NAMALWA (cell line): ENCODE data around the gene CLCA1.

Experiments used
- DNase-seq: peaks from one replicate; pipeline ENCODE4 v3.0.0-alpha.2; 2015; ENCODE audit warnings: low spot score

Gene CLCA1

DNA sequence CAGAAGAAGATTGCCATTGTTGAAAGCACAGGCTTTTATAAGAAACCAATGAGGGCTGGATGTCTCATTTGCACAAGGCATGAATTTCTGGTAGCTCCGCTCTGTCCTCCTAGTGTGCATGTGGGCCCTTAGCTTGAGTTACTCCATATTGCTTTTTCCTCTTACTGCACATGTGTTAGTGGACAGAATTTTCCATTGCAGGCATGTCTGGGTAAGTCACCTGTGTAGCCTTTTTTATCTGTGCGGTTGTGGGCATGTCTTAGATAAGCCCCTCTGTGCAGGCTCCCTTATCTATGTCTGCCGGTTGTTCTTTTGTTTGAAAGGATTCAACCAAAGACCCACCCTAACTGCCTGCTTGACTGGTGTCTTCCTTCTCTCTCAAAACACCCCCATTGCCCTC is 7.2 kb upstream of the CLCA1 start:
- no peak for DNase-seq

GRCh38 chr1:86464819-86465218 is 3.9 kb upstream of the CLCA1 start:
- DNase-seq = no peak

- DNase-seq = no peak
Observed at GRCh38 chr1:86466109-86466844, 2.5 kb upstream of the CLCA1 start.

DNA sequence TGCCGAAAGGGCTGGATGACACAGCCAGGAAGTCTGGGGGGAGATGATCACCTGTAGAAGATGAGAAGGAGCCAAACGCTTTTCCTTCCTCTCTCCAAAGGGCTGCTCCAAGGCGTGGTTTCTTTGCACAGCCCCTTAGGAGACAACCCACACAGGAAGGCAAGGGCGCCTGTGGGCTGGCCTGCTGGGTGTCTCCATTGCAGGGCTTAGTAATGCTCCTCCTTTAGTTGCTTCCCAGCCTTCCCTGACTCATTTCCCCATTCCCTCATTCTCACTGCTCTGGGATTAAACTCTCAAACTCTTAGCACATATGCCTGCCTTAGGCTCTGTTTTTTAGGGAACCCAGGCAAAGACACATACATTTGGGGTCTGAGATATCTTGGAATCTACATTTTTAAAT is 1.7 kb upstream of the CLCA1 start:
- no peak for DNase-seq

DNA sequence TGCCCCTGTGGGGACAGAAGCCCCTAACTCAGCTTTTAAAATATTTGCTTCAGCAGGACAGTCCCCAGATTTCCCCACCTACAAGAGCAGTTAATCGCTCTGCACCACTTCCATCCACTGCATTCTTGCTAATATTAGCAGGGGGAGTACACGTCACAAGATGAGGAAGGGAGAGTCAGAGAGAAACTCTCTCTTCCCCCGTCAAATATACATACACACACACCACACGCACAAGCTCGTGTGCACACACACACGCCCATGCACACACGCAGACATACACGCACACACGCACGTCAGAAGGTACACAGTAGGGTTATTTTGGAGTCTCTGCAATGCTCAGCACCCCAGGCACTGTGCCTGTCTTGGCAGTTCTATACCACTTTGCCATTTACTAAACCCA is 2.1 kb downstream of the CLCA1 start:
- DNase-seq = no peak

- no peak for DNase-seq
Observed at GRCh38 chr1:86471291-86471690, 2.6 kb downstream of the CLCA1 start.

GRCh38 chr1:86472152-86472551 is 3.4 kb downstream of the CLCA1 start:
- no peak for DNase-seq

GRCh38 chr1:86472767-86473166 is 4.0 kb downstream of the CLCA1 start:
- DNase-seq = no peak

DNA sequence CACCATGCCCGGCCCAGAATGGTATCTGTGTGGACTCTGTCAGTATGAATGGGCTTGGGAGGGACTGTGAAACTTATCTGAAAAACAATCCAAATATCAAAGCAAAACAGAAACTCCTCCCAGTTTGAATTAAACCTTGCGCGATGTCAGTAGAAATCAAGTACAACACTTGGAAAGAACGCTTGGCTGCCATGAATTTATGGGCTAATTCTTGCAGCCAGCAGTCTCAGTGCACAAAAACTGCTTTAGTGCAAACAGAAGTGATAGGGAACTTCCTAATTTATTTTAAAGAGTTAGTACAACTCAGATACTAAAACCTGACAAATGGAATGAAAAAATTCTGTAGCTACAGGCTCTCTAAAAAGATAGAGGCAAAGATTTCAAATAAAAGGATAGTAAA is 8.5 kb downstream of the CLCA1 start:
- no peak for DNase-seq

GRCh38 chr1:86477682-86478081 is 9.0 kb downstream of the CLCA1 start:
- no peak for DNase-seq

DNA sequence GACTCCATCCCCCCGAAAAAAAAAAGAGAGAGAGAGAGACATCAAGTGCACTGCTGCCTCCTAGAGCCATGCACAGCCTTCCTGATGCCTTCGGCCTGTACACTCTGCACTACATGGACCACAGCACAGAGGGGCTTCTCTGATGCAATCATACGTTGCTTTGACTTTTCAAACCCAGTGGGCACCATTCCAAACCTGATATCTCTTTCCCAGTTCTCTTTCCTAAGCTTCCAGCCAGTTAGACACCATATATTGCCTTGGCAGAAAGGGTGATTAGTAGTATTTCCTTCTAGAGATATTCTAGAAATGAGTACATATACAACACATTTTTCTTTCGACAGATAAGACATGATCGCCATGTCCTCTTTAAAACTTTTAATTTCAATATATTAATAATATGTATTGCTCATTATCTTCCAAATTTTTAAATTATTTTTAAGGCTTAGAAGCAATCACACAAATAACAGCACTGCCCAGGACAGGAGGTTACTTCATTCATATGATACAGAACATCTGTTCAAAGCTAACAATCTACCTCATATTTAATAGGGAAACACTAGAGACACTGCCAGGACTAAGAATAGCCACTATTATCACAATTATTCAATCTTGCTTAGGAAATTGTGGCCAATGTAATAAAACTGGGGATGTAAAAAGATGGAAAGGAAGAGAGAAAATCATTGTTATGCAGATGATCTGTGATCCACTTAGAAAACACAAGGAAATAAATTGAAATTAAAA is 9.9 kb downstream of the CLCA1 start:
- no peak for DNase-seq

DNA sequence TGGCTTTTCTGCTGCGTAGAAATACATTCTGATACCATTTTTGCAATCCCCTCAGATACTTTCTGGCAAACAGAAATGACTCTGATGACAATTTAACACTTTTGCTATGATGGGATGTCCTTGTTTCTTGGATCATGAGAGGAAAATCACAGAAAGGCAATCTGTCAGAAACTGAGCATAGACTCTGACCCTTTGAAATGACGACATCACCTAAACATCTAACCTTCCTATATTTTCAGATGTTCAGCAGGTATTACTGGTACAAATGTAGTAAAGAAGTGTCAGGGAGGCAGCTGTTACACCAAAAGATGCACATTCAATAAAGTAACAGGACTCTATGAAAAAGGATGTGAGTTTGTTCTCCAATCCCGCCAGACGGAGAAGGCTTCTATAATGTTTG is 13.2 kb downstream of the CLCA1 start:
- DNase-seq = no peak

- DNase-seq = no peak
Observed at GRCh38 chr1:86487131-86487810, 18.5 kb downstream of the CLCA1 start.

GRCh38 chr1:86487811-86488141 is 19.0 kb downstream of the CLCA1 start:
- DNase-seq = no peak

- no peak for DNase-seq
Observed at GRCh38 chr1:86489242-86489878, 20.6 kb downstream of the CLCA1 start.

DNA sequence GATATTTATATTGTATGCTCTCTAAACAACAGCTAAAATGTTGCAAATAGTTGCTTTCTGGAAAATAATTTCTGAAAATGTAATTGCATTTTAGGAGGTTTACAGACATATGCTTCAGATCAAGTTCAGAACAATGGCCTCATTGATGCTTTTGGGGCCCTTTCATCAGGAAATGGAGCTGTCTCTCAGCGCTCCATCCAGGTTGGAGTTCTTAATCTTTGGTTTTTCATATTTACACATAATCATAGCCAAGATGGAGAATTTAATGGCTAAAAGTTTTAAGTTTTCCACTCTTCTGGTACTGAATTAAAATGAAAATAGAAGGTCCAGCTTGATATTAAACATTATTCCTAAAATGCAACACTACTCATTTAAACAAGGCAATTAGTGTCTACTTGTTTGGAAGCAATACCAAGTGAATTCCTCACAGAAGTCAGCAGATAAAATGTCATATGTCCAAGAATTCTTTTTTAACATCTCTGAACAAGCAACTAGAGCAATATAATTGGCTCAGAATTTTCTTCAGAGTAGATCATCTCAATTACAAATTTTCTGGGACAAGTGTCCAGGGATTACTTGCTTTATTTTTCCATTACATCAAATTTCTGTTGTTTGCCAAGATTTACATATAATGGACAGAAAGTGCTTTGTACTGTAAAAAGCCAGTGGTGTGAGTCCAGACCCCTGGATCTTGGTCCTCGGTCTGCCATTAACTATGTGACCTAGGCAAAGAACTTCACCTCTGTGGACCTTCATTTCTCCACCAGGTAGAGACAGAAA is 22.6 kb downstream of the CLCA1 start:
- no peak for DNase-seq

GRCh38 chr1:86498281-86498680 is 29.6 kb downstream of the CLCA1 start:
- no peak for DNase-seq

DNA sequence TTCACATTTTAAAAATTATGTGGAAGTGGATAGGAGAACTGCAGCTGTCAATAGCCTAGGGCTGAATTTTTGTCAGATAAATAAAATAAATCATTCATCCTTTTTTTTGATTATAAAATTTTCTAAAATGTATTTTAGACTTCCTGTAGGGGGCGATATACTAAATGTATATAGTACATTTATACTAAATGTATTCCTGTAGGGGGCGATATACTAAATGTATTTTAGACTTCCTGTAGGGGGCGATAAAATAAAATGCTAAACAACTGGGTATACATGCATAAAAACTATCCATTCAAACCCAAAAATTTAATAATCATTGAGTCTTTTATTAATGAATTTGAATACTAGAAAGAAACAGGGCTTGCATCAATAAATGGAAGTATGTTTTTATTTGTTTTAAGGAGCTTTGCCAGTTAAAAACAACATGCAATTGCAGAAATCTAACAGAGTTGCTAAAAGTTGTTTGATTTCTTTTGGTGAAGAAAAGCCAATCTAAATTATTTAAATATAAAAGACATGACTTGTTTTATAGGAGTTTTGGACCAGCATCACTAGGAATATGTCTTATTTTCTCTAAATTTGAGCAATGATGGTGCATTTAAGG is 31.4 kb downstream of the CLCA1 start:
- DNase-seq = peak; percentile 70

DNA sequence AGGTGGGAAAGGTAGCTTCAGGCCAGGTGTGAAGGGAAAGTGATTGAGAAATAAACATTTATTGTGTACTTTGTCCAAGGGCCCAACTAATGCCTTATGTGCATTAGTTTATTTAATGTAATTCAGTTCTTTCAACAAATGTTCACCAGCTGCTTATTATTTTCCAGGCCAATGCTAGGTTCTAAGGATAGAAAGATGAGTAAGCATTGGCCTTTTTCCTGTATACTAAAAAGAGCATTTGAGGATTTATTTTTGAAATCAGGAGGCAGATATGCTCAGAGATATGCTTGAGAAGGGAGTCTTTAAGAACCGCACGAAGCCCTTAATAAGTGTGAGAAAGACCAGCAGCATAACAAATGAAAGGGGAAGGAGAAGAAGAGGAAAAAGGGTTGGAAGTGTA is 32.0 kb downstream of the CLCA1 start:
- DNase-seq = no peak

DNA sequence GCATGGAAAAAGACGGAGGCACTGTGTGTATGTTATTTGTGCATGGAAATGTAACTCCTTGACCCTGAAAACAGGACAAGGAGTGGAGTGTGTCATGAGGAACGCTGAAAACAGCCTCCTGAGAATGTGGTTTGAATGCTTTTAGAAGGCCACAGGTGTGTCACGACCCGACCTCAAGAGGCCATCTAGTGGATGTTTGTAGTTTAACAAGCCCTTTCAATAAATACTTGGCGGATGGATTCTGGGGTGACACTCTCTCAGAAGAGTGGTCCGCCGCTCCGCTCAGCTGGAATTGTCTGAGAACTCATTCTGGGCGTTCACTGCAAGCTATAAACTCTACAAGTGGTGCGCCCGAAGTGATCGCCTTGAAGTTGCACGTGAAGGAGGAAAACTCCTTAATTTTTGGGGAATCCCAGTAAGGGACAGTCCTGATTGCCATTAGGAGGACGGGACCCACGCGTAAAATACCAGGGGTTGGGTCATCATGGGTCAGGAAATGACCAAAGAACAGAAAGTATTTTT is 33.5 kb downstream of the CLCA1 start:
- DNase-seq = peak; percentile 73

GRCh38 chr1:86502721-86503405 is 34.1 kb downstream of the CLCA1 start:
- DNase-seq = peak; percentile 12
